ENCODE results near the gene JPH3.

The JPH3 gene

GRCh38 chr16:87600246-87600645 is 2.1 kb upstream of the JPH3 start:
- H3K27me3 ChIP-seq (ENCODE audit: control insufficient read depth in 1 of 2, insufficient read depth in 2 of 2, low read length in 2 of 2), result peaks cover 47 to 52% of the 10 kb centered on the region in 2 donors
- no peak overlapping the region for H3K4me3 ChIP-seq (ENCODE audit: low read depth in 1 of 2, low read length in 2 of 2)
- H3K9me3 ChIP-seq (ENCODE audit: control insufficient read depth in 1 of 2, low read length in 2 of 2), result peaks cover 4% of the 10 kb centered on the region in 2 donors
- H3K27ac ChIP-seq (ENCODE audit: low read depth, low read length), result no peak overlapping the region
- H3K36me3 ChIP-seq (ENCODE audit: control insufficient read depth in 1 of 2, insufficient read depth in 2 of 2, low read length in 2 of 2), result no peaks in the 10 kb centered on the region
- no peaks in the 10 kb centered on the region for H3K4me1 ChIP-seq (ENCODE audit: control insufficient read depth in 1 of 2, insufficient read depth in 2 of 2, low read length in 2 of 2)
- no peak overlapping the region for H3K9ac ChIP-seq (ENCODE audit: low read depth in 1 of 2, low read length in 2 of 2)

GRCh38 chr16:87601401-87601981 is 817 bp upstream of the JPH3 start:
- H3K9ac ChIP-seq (ENCODE audit: low read depth in 1 of 2, low read length in 2 of 2), result no peak overlapping the region
- peaks cover 57% of the 10 kb centered on the region in 2 donors for H3K27me3 ChIP-seq (ENCODE audit: control insufficient read depth in 1 of 2, insufficient read depth in 2 of 2, low read length in 2 of 2)
- H3K4me3 ChIP-seq (ENCODE audit: low read depth in 1 of 2, low read length in 2 of 2), result no peak overlapping the region
- H3K27ac ChIP-seq (ENCODE audit: low read depth, low read length), result no peak overlapping the region
- no peaks in the 10 kb centered on the region for H3K4me1 ChIP-seq (ENCODE audit: control insufficient read depth in 1 of 2, insufficient read depth in 2 of 2, low read length in 2 of 2)
- H3K36me3 ChIP-seq (ENCODE audit: control insufficient read depth in 1 of 2, insufficient read depth in 2 of 2, low read length in 2 of 2), result no peaks in the 10 kb centered on the region
- peaks cover 4% of the 10 kb centered on the region in 2 donors for H3K9me3 ChIP-seq (ENCODE audit: control insufficient read depth in 1 of 2, low read length in 2 of 2)

- H3K4me1 ChIP-seq (ENCODE audit: control insufficient read depth in 1 of 2, insufficient read depth in 2 of 2, low read length in 2 of 2), result no peaks in the 10 kb centered on the region
- no peak overlapping the region for H3K4me3 ChIP-seq (ENCODE audit: low read depth in 1 of 2, low read length in 2 of 2)
- H3K36me3 ChIP-seq (ENCODE audit: control insufficient read depth in 1 of 2, insufficient read depth in 2 of 2, low read length in 2 of 2), result no peaks in the 10 kb centered on the region
- no peak overlapping the region for H3K27ac ChIP-seq (ENCODE audit: low read depth, low read length)
- H3K27me3 ChIP-seq (ENCODE audit: control insufficient read depth in 1 of 2, insufficient read depth in 2 of 2, low read length in 2 of 2), result peaks cover 56 to 60% of the 10 kb centered on the region in 2 donors
- no peak overlapping the region for H3K9ac ChIP-seq (ENCODE audit: low read depth in 1 of 2, low read length in 2 of 2)
- peaks cover 4% of the 10 kb centered on the region in 2 donors for H3K9me3 ChIP-seq (ENCODE audit: control insufficient read depth in 1 of 2, low read length in 2 of 2)
These were observed 744 bp downstream of the JPH3 start for GRCh38 chr16:87602821-87603683.

GRCh38 chr16:87603684-87604633 is 1.7 kb downstream of the JPH3 start:
- Histone ChIP-seq H3K9me3 (ENCODE audit: control insufficient read depth in 1 of 2, low read length in 2 of 2) (peaks cover 0 to 4% of the 10 kb centered on the region in 2 donors), H3K4me3 (ENCODE audit: low read depth in 1 of 2, low read length in 2 of 2) (no peak overlapping the region), H3K27ac (ENCODE audit: low read depth, low read length) (no peak overlapping the region), H3K36me3 (ENCODE audit: control insufficient read depth in 1 of 2, insufficient read depth in 2 of 2, low read length in 2 of 2) (no peaks in the 10 kb centered on the region), H3K9ac (ENCODE audit: low read depth in 1 of 2, low read length in 2 of 2) (no peak overlapping the region), H3K4me1 (ENCODE audit: control insufficient read depth in 1 of 2, insufficient read depth in 2 of 2, low read length in 2 of 2) (no peaks in the 10 kb centered on the region), H3K27me3 (ENCODE audit: control insufficient read depth in 1 of 2, insufficient read depth in 2 of 2, low read length in 2 of 2) (peaks cover 56 to 60% of the 10 kb centered on the region in 2 donors)

- Histone ChIP-seq H3K9ac (ENCODE audit: low read depth in 1 of 2, low read length in 2 of 2) (no peak overlapping the region), H3K27me3 (ENCODE audit: control insufficient read depth in 1 of 2, insufficient read depth in 2 of 2, low read length in 2 of 2) (peaks cover 49 to 53% of the 10 kb centered on the region in 2 donors), H3K4me3 (ENCODE audit: low read depth in 1 of 2, low read length in 2 of 2) (no peak overlapping the region), H3K36me3 (ENCODE audit: control insufficient read depth in 1 of 2, insufficient read depth in 2 of 2, low read length in 2 of 2) (no peaks in the 10 kb centered on the region), H3K27ac (ENCODE audit: low read depth, low read length) (no peak overlapping the region), H3K4me1 (ENCODE audit: control insufficient read depth in 1 of 2, insufficient read depth in 2 of 2, low read length in 2 of 2) (no peaks in the 10 kb centered on the region), H3K9me3 (ENCODE audit: control insufficient read depth in 1 of 2, low read length in 2 of 2) (no peaks in the 10 kb centered on the region)
These were observed 2.4 kb downstream of the JPH3 start for GRCh38 chr16:87604634-87605111.

GRCh38 chr16:87607223-87607622 is 4.9 kb downstream of the JPH3 start:
- Histone ChIP-seq H3K36me3 (ENCODE audit: control insufficient read depth in 1 of 2, insufficient read depth in 2 of 2, low read length in 2 of 2) (no peaks in the 10 kb centered on the region), H3K9ac (ENCODE audit: low read depth in 1 of 2, low read length in 2 of 2) (no peak overlapping the region), H3K4me1 (ENCODE audit: control insufficient read depth in 1 of 2, insufficient read depth in 2 of 2, low read length in 2 of 2) (no peaks in the 10 kb centered on the region), H3K4me3 (ENCODE audit: low read depth in 1 of 2, low read length in 2 of 2) (no peak overlapping the region), H3K9me3 (ENCODE audit: control insufficient read depth in 1 of 2, low read length in 2 of 2) (no peaks in the 10 kb centered on the region), H3K27ac (ENCODE audit: low read depth, low read length) (no peak overlapping the region), H3K27me3 (ENCODE audit: control insufficient read depth in 1 of 2, insufficient read depth in 2 of 2, low read length in 2 of 2) (peaks cover 31 to 32% of the 10 kb centered on the region in 2 donors)

- no peaks in the 10 kb centered on the region for H3K9me3 ChIP-seq (ENCODE audit: control insufficient read depth in 1 of 2, low read length in 2 of 2)
- H3K27me3 ChIP-seq (ENCODE audit: control insufficient read depth in 1 of 2, insufficient read depth in 2 of 2, low read length in 2 of 2), result peaks cover 31 to 32% of the 10 kb centered on the region in 2 donors
- no peak overlapping the region for H3K9ac ChIP-seq (ENCODE audit: low read depth in 1 of 2, low read length in 2 of 2)
- no peaks in the 10 kb centered on the region for H3K4me1 ChIP-seq (ENCODE audit: control insufficient read depth in 1 of 2, insufficient read depth in 2 of 2, low read length in 2 of 2)
- no peak overlapping the region for H3K27ac ChIP-seq (ENCODE audit: low read depth, low read length)
- H3K36me3 ChIP-seq (ENCODE audit: control insufficient read depth in 1 of 2, insufficient read depth in 2 of 2, low read length in 2 of 2), result no peaks in the 10 kb centered on the region
- no peak overlapping the region for H3K4me3 ChIP-seq (ENCODE audit: low read depth in 1 of 2, low read length in 2 of 2)
These were observed 5.6 kb downstream of the JPH3 start for GRCh38 chr16:87607871-87608270.

- no peaks in the 10 kb centered on the region for H3K9me3 ChIP-seq (ENCODE audit: control insufficient read depth in 1 of 2, low read length in 2 of 2)
- H3K9ac ChIP-seq (ENCODE audit: low read depth in 1 of 2, low read length in 2 of 2), result no peak overlapping the region
- H3K27me3 ChIP-seq (ENCODE audit: control insufficient read depth in 1 of 2, insufficient read depth in 2 of 2, low read length in 2 of 2), result peaks cover 24 to 31% of the 10 kb centered on the region in 2 donors
- H3K36me3 ChIP-seq (ENCODE audit: control insufficient read depth in 1 of 2, insufficient read depth in 2 of 2, low read length in 2 of 2), result no peaks in the 10 kb centered on the region
- no peak overlapping the region for H3K27ac ChIP-seq (ENCODE audit: low read depth, low read length)
- no peak overlapping the region for H3K4me3 ChIP-seq (ENCODE audit: low read depth in 1 of 2, low read length in 2 of 2)
- no peaks in the 10 kb centered on the region for H3K4me1 ChIP-seq (ENCODE audit: control insufficient read depth in 1 of 2, insufficient read depth in 2 of 2, low read length in 2 of 2)
These were observed 6.2 kb downstream of the JPH3 start for GRCh38 chr16:87608400-87608985.

- no peaks in the 10 kb centered on the region for H3K4me1 ChIP-seq (ENCODE audit: control insufficient read depth in 1 of 2, insufficient read depth in 2 of 2, low read length in 2 of 2)
- no peak overlapping the region for H3K4me3 ChIP-seq (ENCODE audit: low read depth in 1 of 2, low read length in 2 of 2)
- no peaks in the 10 kb centered on the region for H3K36me3 ChIP-seq (ENCODE audit: control insufficient read depth in 1 of 2, insufficient read depth in 2 of 2, low read length in 2 of 2)
- H3K9ac ChIP-seq (ENCODE audit: low read depth in 1 of 2, low read length in 2 of 2), result no peak overlapping the region
- H3K27ac ChIP-seq (ENCODE audit: low read depth, low read length), result no peak overlapping the region
- H3K9me3 ChIP-seq (ENCODE audit: control insufficient read depth in 1 of 2, low read length in 2 of 2), result no peaks in the 10 kb centered on the region
- H3K27me3 ChIP-seq (ENCODE audit: control insufficient read depth in 1 of 2, insufficient read depth in 2 of 2, low read length in 2 of 2), result peaks cover 12 to 16% of the 10 kb centered on the region in 2 donors
These were observed 7.7 kb downstream of the JPH3 start for GRCh38 chr16:87610026-87610425.
